ENCODE measurements around the gene ADH1A.
"Not testable (repeated sequence)": the region's sequence is repeated elsewhere in the genome, so short reads cannot be mapped to it uniquely, and the experiment has no call there.

The ADH1A gene
- 0 reads per million in 2 donors for total RNA-seq

GRCh38 chr4:99290848-99291786, at the start of gene ADH1A:
Gene ADH1A (minus strand): TSS chr4:99290985. CDS start chr4:99290914, 71 bp downstream.
- DNase-seq = no peak

DNA sequence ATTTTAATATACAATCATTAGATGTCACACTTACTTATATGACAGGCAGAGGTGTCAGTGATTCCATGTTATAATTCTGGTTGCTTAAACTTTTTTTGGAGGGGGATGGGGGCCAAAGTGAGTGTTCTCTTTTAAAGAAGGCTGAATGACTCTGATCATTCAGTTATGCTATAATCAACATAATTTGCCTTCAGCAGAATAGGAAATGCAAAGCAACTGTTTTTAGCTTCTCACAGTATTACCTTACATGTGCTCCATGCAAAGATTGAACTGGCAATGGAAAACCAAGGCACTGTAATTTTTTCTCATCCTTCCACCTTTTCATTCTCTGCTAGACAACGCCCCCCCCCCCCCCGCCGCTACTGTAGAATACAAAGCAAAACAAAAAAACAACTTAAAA, 48.4 kb upstream of the ADH1A start:
- no peak for DNase-seq

DNA sequence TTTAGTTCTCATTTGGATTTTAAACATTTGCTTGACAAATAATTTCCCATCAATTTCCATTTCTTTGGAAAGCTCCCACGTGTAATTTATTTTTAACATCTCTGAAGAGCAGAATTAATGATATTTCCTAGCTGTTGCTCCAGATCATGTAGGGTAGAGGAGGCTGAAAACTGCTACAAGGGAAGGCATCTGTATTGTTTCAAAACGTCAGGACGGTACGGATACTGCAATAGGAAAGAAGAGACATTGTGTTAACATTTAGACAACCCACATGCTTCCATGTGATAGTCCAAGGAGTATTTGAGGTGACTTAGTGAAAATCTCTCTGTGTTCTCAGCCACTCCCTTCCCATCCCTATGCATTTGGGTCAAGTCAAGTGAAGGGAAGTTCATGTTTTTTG, 45.8 kb upstream of the ADH1A start:
- no peak for DNase-seq

- no peak for DNase-seq
These were observed 44.1 kb upstream of the ADH1A start for GRCh38 chr4:99334880-99335279.

DNA sequence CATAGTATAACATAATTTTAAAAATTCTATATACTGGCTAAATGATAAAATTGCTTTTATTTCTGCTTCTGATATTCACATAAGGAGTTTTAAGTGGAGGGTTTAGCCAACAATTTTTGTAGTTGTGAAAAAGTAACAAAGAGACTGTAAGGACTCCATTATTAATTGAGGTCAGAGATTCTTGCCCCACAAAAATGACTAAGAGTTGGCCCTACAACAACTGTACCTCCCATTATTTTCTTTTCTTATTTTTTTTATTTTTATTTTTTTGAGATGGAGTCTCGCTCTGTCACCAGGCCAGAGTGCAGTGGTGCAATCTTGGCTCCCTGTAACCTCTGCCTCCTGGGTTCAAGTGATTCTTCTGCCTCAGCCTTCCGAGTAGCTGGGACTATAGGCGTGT, 39.9 kb upstream of the ADH1A start:
- DNase-seq = no peak

DNA sequence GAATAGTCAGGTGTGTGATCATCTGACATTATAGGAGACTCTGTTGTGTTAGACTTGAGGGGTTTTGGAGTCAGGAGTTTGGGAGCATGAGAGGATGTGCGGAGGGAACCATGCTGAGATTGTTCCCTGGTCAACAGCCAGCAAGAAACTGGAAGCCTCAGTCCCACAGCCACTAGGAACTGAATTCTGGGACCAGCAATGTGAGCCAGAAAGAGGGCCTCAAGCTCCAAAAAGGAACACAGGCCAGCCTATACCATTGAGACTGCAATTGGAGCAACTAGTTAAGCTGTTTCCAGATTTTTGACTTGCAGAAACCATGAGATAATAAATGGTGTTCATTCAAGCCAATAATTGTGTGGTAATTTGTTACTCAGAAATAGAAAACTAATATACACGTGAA, 39.1 kb upstream of the ADH1A start:
- DNase-seq = no peak

- no peak for DNase-seq
These were observed 34.2 kb upstream of the ADH1A start for GRCh38 chr4:99324979-99325378.

GRCh38 chr4:99324361-99324760, 33.6 kb upstream of the ADH1A start:
- no peak for DNase-seq

- no peak for DNase-seq
These were observed 33.0 kb upstream of the ADH1A start for GRCh38 chr4:99323756-99324155.

GRCh38 chr4:99321241-99322191, 30.7 kb upstream of the ADH1A start, which contains the start of gene ADH1B:
Gene ADH1B (minus strand): TSS chr4:99321401. CDS start chr4:99321331, 70 bp downstream.
- no peak for DNase-seq

GRCh38 chr4:99317811-99318210, 27.0 kb upstream of the ADH1A start:
- not testable (repeated sequence) for DNase-seq

DNA sequence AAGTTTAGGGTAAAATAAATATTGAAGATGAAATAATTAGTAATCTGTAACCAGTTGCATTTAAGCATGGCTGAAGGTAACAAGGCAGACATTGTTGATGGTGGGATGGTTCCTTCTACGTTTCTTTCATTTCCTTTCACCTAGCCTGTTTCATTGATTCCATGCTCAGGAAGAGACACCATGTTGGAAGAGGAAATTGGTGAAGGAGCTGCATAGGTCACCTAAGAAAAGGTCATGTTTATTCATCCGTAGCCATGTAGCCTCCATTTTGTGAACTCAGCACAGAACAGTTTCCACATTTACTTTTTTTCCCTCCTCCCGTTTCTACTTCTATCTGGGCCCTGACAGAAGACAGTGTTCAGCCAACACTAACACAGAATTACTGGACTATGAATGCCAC, 26.6 kb upstream of the ADH1A start:
- no peak for DNase-seq

DNA sequence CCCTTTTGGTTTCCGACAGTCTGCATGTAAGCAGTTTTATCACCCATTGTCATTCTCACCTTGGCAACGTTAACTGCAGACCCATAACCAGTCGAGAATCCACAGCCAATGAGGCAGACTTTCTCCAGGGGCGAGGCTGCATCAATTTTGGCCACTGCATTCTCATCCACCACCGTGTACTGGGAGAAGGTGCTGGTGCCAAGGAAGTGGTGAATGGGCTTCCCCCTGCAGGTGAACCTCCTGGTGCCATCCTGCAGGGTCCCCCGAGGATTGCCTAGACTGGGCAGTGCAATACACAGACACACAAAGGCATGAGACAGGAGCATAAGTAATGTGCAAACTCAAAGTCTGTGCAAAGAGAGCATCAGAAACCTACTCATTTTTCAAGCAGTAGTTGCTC, 25.1 kb upstream of the ADH1A start:
- DNase-seq = no peak

- no peak for DNase-seq
These were observed 23.4 kb upstream of the ADH1A start for GRCh38 chr4:99314211-99314610.

DNA sequence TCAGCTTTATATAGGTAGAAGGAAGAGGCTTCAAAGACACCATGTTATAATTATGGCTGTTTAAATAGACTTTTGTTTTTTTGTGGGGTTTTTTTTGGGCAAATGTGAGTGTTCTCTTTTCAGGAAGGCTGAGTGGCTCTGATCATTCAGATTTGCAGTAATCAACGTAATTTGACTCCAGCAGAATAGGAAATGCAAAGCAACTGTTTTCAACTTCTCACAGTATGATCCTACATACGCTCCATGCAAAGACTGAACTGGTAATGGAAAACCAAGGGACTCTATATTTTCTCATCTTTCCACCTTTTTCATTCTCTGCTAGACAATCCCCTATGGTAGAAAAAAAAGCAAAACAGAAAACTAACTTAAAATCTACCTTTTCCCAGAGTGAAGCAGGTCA, 19.6 kb upstream of the ADH1A start:
- DNase-seq = no peak

- no peak for DNase-seq
These were observed 15.0 kb upstream of the ADH1A start for GRCh38 chr4:99305638-99306400.

DNA sequence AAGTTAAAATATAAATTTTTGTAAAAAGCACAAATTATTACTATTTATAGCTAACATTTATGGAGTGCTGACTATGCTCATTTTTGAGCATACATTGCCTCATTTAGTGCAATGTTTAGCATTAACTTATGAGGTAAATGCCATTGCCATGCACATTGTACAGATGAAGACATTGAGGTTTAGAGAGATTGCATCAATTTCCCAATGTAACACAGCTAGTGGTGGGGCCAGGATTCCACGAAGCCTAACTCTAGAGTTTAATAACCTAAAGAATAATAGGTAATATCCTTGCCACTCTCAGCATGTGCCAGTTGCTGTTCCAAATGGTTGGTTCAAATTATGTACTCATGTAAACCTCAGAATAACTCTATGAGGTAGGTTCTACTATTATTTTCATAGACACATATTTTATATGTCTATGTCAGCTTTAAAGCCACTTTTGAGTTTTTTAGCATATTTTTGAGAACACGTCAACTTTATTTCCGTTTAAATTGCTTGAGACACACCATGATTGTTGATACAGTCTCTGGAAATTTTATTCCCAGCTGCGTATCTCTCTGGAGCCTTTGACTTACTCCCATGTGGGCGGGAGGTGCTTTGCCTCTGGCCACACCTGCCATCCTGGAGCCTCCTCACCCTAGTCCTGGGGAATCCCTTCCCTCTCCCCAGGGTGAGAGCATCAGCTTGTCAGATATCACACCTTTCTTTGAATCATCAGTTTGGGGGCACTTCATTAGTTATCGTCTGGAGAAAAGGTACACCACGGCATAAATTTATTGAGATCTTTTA, 10.8 kb upstream of the ADH1A start:
- no peak for DNase-seq

- no peak for DNase-seq
These were observed 10.1 kb upstream of the ADH1A start for GRCh38 chr4:99300934-99301333.

- DNase-seq = no peak
These were observed 2.6 kb upstream of the ADH1A start for GRCh38 chr4:99293357-99293756.

DNA sequence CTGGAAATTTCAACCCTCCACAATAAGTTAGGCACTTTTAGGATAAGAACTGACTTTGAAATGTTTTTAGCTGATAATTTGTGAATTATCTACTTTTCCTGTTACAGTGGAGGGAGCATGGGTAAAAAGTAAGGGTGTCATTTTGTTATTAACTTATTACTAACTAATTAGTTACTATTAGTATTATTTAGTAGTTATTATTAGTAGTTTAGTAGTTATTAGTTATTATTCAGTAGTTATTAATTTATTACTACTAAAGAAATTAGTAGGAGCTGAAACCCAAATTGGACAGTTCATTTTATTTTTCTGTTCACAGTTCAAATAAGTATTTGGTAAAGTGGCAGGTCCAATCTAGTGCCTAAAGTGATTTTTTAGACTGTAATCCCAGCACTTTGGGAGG, 5.4 kb downstream of the ADH1A start:
- no peak for DNase-seq

GRCh38 chr4:99282731-99283130, 8.1 kb downstream of the ADH1A start:
- DNase-seq = no peak

DNA sequence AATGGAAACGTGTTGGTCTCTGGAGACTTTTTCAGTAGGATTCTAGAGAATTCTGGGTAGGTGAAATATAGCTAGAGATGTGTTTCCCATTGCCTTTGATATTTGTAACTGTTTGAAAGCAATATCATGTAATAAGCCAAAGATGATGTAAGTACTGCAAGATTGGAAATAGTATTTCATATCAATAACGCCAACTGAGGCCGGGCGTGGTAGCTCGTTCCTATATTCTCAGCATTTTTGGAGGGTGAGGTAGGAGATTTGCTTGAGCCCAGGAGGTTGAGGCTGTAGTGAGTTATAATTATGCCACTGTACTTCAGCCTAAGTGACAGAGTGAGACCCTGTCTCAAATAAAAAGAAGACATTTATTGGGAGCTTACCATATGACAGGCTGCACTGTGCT, 9.5 kb downstream of the ADH1A start:
- DNase-seq = no peak
